ENCODE data around the gene WEE2.

The WEE2 gene

GRCh38 chr7:141709749-141710148 is 1.6 kb downstream of the WEE2 start:
- TF ChIP-seq, protein P1, sequence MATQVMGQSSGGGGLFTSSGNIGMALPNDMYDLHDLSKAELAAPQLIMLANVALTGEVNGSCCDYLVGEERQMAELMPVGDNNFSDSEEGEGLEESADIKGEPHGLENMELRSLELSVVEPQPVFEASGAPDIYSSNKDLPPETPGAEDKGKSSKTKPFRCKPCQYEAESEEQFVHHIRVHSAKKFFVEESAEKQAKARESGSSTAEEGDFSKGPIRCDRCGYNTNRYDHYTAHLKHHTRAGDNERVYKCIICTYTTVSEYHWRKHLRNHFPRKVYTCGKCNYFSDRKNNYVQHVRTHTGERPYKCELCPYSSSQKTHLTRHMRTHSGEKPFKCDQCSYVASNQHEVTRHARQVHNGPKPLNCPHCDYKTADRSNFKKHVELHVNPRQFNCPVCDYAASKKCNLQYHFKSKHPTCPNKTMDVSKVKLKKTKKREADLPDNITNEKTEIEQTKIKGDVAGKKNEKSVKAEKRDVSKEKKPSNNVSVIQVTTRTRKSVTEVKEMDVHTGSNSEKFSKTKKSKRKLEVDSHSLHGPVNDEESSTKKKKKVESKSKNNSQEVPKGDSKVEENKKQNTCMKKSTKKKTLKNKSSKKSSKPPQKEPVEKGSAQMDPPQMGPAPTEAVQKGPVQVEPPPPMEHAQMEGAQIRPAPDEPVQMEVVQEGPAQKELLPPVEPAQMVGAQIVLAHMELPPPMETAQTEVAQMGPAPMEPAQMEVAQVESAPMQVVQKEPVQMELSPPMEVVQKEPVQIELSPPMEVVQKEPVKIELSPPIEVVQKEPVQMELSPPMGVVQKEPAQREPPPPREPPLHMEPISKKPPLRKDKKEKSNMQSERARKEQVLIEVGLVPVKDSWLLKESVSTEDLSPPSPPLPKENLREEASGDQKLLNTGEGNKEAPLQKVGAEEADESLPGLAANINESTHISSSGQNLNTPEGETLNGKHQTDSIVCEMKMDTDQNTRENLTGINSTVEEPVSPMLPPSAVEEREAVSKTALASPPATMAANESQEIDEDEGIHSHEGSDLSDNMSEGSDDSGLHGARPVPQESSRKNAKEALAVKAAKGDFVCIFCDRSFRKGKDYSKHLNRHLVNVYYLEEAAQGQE (IDR thresholded peaks at IDR 0.05; ENCODE audit: insufficient read depth in 1 of 2, low read depth in 2 of 2, low read length in 2 of 2), result no peak
- TF ChIP-seq SIN3A (IDR thresholded peaks at IDR 0.05; ENCODE audit: borderline replicate concordance, insufficient read depth, low read length) (no peak), TAF1 (IDR thresholded peaks at IDR 0.05; ENCODE audit: borderline replicate concordance, insufficient read depth, low read length) (no peak), POLR2AphosphoS5 (IDR thresholded peaks at IDR 0.05; ENCODE audit: low read depth, low read length) (no peak)

GRCh38 chr7:141710301-141710700 is 2.1 kb downstream of the WEE2 start:
- TF ChIP-seq SIN3A (IDR thresholded peaks at IDR 0.05; ENCODE audit: borderline replicate concordance, insufficient read depth, low read length), result no peak
- TF ChIP-seq, protein P1 (IDR thresholded peaks at IDR 0.05; ENCODE audit: insufficient read depth in 1 of 2, low read depth in 2 of 2, low read length in 2 of 2), result no peak
- no peak for TF ChIP-seq TAF1 (IDR thresholded peaks at IDR 0.05; ENCODE audit: borderline replicate concordance, insufficient read depth, low read length)
- no peak for TF ChIP-seq FOXP2 (optimal IDR thresholded peaks at IDR 0.05; ENCODE audit: borderline replicate concordance, extremely low read depth, extremely low read length, insufficient read depth)
- TF ChIP-seq POLR2AphosphoS5 (IDR thresholded peaks at IDR 0.05; ENCODE audit: low read depth, low read length), result no peak

DNA sequence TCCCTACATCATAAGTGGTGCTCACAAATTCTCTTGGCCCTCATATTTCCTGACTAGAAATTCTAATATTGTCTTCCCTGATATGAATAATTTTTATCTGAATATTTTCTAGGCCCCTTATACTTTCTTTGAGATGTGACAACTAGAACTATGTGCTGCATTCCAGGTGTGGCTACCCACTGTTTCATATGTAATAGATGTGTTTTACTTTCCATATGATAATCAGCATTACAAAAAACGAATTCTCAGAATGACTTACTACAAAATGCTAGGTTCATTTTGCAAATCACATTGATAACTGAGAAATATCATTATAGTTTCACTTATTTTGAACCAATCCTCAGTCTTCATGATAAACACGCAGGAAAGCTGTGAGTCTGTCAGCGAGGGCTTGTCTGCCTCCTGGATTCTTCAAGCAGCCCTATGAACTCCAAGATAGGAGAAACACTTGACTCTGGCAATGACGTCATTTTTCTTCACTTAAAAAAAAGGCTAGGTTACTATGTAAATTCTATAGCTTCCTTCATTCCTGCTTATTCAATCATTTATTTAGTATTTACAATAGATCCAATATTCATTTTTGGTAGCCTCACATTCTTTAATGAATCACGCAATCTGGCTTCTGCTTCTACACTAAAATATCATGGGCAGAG is 4.6 kb downstream of the WEE2 start:
- TF ChIP-seq FOXP2 (optimal IDR thresholded peaks at IDR 0.05; ENCODE audit: borderline replicate concordance, extremely low read depth, extremely low read length, insufficient read depth), result no peak
- TF ChIP-seq, protein P1 (IDR thresholded peaks at IDR 0.05; ENCODE audit: insufficient read depth in 1 of 2, low read depth in 2 of 2, low read length in 2 of 2), result no peak
- TF ChIP-seq TAF1 (IDR thresholded peaks at IDR 0.05; ENCODE audit: borderline replicate concordance, insufficient read depth, low read length), result no peak

DNA sequence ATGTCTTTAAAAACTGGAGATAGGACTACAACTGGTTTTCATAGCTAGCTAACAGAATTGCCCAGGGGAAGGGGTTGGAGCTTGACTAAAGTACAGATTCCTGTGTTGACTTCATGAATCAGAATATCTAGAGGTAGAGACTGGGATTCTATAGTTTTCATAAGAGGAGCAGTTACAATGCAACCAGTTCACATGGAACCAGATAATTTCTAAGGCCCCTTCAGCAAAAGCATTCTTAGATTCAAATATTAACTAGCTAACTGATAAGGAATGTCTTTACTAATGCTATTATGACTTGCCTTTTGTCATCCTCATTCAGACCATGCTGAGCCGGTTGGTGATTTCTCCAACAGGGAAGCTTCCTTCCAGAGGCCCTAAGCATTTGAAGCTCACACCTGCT is 5.7 kb downstream of the WEE2 start:
- TF ChIP-seq FOXP2 (optimal IDR thresholded peaks at IDR 0.05; ENCODE audit: borderline replicate concordance, extremely low read depth, extremely low read length, insufficient read depth), result no peak

DNA sequence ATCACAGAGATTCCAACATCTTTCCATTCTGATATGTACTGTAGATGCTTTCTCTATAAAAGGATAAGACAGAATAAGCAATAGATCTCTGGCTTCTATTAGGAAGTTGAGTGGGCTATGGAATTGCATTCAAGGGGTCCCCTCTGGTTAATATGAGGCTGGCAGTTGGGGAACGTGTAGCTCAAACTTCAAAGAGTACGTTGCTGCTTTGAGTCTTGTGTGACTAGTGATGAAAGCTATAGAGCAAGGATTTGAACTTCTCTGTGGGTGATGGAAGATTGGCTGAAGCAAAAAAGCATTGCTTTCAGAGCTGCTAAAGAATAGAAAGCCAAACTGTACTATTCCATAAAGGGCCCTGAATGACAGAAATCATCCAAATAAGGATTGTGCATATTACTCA is 6.4 kb downstream of the WEE2 start:
- TF ChIP-seq FOXP2 (optimal IDR thresholded peaks at IDR 0.05; ENCODE audit: borderline replicate concordance, extremely low read depth, extremely low read length, insufficient read depth) (no peak), TAF1 (IDR thresholded peaks at IDR 0.05; ENCODE audit: borderline replicate concordance, insufficient read depth, low read length) (no peak)

GRCh38 chr7:141715018-141715417 is 6.9 kb downstream of the WEE2 start:
- TF ChIP-seq TAF1 (IDR thresholded peaks at IDR 0.05; ENCODE audit: borderline replicate concordance, insufficient read depth, low read length) (no peak), FOXP2 (optimal IDR thresholded peaks at IDR 0.05; ENCODE audit: borderline replicate concordance, extremely low read depth, extremely low read length, insufficient read depth) (no peak), POLR2AphosphoS5 (IDR thresholded peaks at IDR 0.05; ENCODE audit: low read depth, low read length) (no peak), SIN3A (IDR thresholded peaks at IDR 0.05; ENCODE audit: borderline replicate concordance, insufficient read depth, low read length) (no peak)
- TF ChIP-seq, protein P1 (IDR thresholded peaks at IDR 0.05; ENCODE audit: insufficient read depth in 1 of 2, low read depth in 2 of 2, low read length in 2 of 2), result no peak

All from PFSK-1 (cell line).